ENCODE results near the gene ADARB1.

- TF ChIP-seq MAX (IDR thresholded peaks at IDR 0.05; ENCODE audit: low read depth, low read length) (no peak), CTCF (IDR thresholded peaks at IDR 0.05; ENCODE audit: low read depth, low read length) (no peak), POLR2A (IDR thresholded peaks at IDR 0.05; ENCODE audit: extremely low read depth, insufficient read length) (no peak), MYC (IDR thresholded peaks at IDR 0.05; ENCODE audit: low read depth, low read length) (no peak)
Measured at GRCh38 chr21:45175326-45176095, 101.1 kb downstream of the ADARB1 start.

All from NB4 (cell line).